HEK293 (cell line): ENCODE measurements around the gene GLMP.

ENCODE experiments used
- ZBTB1 ChIP-seq: fragments of 450-650 bp; formaldehyde crosslinking; IDR thresholded peaks from 2 replicates; pipeline ENCODE4 v1.5.1; 2016; ENCODE audit warnings: missing biosample characterization, missing genetic modification characterization
- ZNF274 ChIP-seq, 2 experiments: fragments of 200-500 bp in 1 of 2; fragments of 450-650 bp in 1 of 2; sonication (Bioruptor generic) in 1 of 2; formaldehyde crosslinking in 1 of 2; IDR thresholded peaks; 2 replicates each; pipeline versions ENCODE4 v1.5.1 to v1.6.1; 2014 to 2016; ENCODE audit warnings: borderline replicate concordance in 1 of 2, inconsistent platforms in 1 of 2, low read length in 1 of 2, missing biosample characterization in 1 of 2, missing genetic modification characterization in 1 of 2
- TF ChIP-seq, protein P1 (sequence below): fragments of 450-650 bp; formaldehyde crosslinking; IDR thresholded peaks from 2 replicates; pipeline ENCODE4 v1.5.1; 2016; ENCODE audit warnings: missing biosample characterization, missing genetic modification characterization
- TF ChIP-seq, protein P2 (sequence below): fragments of 450-650 bp; formaldehyde crosslinking; IDR thresholded peaks from 2 replicates; pipeline ENCODE4 v1.5.1; 2016; ENCODE audit warnings: missing biosample characterization, missing genetic modification characterization

DNA sequence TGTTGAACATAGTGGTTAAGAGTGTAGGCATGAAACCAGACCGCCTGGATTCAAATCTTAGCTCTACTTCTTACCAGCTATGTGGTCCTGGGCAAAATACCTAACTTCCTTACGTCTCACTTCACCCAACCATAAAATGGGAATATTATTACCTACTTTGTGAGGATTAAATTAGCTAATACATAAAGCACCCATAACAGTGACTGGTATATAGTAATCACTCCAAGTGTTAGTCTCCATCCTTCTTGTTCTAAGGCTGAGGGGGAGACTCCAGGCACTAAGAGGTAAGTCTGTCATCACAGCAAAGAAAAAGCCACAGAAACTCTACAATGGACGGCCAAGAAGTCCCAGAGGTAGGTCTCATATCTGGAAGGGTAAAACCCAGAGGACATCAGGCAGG is 15.6 kb downstream of the GLMP start:
- TF ChIP-seq, protein P1, sequence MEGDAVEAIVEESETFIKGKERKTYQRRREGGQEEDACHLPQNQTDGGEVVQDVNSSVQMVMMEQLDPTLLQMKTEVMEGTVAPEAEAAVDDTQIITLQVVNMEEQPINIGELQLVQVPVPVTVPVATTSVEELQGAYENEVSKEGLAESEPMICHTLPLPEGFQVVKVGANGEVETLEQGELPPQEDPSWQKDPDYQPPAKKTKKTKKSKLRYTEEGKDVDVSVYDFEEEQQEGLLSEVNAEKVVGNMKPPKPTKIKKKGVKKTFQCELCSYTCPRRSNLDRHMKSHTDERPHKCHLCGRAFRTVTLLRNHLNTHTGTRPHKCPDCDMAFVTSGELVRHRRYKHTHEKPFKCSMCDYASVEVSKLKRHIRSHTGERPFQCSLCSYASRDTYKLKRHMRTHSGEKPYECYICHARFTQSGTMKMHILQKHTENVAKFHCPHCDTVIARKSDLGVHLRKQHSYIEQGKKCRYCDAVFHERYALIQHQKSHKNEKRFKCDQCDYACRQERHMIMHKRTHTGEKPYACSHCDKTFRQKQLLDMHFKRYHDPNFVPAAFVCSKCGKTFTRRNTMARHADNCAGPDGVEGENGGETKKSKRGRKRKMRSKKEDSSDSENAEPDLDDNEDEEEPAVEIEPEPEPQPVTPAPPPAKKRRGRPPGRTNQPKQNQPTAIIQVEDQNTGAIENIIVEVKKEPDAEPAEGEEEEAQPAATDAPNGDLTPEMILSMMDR (tag by site-specific recombination): no peak
- TF ChIP-seq, protein P2, sequence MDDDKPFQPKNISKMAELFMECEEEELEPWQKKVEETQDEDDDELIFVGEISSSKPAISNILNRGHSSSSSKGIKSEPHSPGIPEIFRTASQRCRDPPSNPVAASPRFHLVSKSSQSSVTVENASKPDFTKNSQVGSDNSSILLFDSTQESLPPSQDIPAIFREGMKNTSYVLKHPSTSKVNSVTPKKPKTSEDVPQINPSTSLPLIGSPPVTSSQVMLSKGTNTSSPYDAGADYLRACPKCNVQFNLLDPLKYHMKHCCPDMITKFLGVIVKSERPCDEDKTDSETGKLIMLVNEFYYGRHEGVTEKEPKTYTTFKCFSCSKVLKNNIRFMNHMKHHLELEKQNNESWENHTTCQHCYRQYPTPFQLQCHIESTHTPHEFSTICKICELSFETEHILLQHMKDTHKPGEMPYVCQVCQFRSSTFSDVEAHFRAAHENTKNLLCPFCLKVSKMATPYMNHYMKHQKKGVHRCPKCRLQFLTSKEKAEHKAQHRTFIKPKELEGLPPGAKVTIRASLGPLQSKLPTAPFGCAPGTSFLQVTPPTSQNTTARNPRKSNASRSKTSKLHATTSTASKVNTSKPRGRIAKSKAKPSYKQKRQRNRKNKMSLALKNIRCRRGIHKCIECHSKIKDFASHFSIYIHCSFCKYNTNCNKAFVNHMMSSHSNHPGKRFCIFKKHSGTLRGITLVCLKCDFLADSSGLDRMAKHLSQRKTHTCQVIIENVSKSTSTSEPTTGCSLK (tag by site-specific recombination): no peak
- TF ChIP-seq ZBTB1 (no peak), ZNF274 (IDR thresholded peaks at IDR 0.05; ENCODE audit: low read length) (no peak), ZNF274 (tag by site-specific recombination; IDR thresholded peaks at IDR 0.05; ENCODE audit: borderline replicate concordance) (no peak)
